ENCODE data around the gene STARD13. TPM values are rescaled to one million over a fixed set of nuclear protein-coding genes. Genes with fewer than 3 reads are reported as not detected.

STARD13 gene
- polyA plus RNA-seq, 1 donor (not counting 4 experiments of a cell fraction or from before 2014, with no cell fraction given): 11.9 TPM

GRCh38 chr13:33195693-33196464 is 89.7 kb downstream of the STARD13 start:
- Histone ChIP-seq H3K27me3 (ENCODE audit: control insufficient read depth, extremely low read depth, insufficient read depth, low read length) (no peaks in the 10 kb centered on the region), H3K4me3 (ENCODE audit: control insufficient read depth in 2 of 3, extremely low read depth in 1 of 3, insufficient read depth in 2 of 3, low read depth in 1 of 3, low read length in 3 of 3) (no peak overlapping the region), H3K79me2 (ENCODE audit: control insufficient read depth, insufficient read depth, low read length) (peaks cover 12% of the 10 kb centered on the region), H3K36me3 (ENCODE audit: control insufficient read depth in 2 of 2, extremely low read depth in 1 of 2, insufficient read depth in 2 of 2, low read length in 2 of 2) (no peaks in the 10 kb centered on the region), H4K20me1 (ENCODE audit: control insufficient read depth, extremely low read depth, insufficient read depth, low read length) (no peaks in the 10 kb centered on the region), H2AFZ (ENCODE audit: control insufficient read depth, low read length) (no peak overlapping the region), H3K9me1 (ENCODE audit: control insufficient read depth, extremely low read depth, insufficient read depth, low read length) (no peaks in the 10 kb centered on the region), H3K27ac (ENCODE audit: control insufficient read depth, insufficient read depth, low read length) (no peak overlapping the region), H3K4me1 (ENCODE audit: control insufficient read depth, extremely low read depth, insufficient read depth, low read length) (no peaks in the 10 kb centered on the region), H3K4me2 (ENCODE audit: control insufficient read depth, extremely low read depth, insufficient read depth, low read depth, low read length) (no peak overlapping the region), H3K9ac (ENCODE audit: control insufficient read depth, extremely low read depth, insufficient read depth, low read length) (no peak overlapping the region), H3K9me3 (ENCODE audit: control insufficient read depth, low read depth, low read length) (no peaks in the 10 kb centered on the region)
- TF ChIP-seq CTCF (optimal IDR thresholded peaks at IDR 0.05 in 1 of 3, IDR thresholded peaks at IDR 0.05 in 1 of 3, conservative IDR thresholded peaks at IDR 0.05 in 1 of 3; ENCODE audit: extremely low read depth in 1 of 3, insufficient read depth in 2 of 3, low read length in 3 of 3) (no peak), EZH2 (IDR thresholded peaks at IDR 0.05; ENCODE audit: low read length) (no peak)
- no peak for DNase-seq (ENCODE audit: low read depth, low spot score)
- FAIRE-seq: no peak
- dilution Hi-C loops (cut with MboI; ENCODE audit: extremely low pct_ligation_motif_present, low sequenced_read_pairs): no loop called here

GRCh38 chr13:33194820-33195692 is 90.5 kb downstream of the STARD13 start:
- DNase-seq (ENCODE audit: low read depth, low spot score): no peak
- Histone ChIP-seq H3K4me2 (ENCODE audit: control insufficient read depth, extremely low read depth, insufficient read depth, low read depth, low read length) (no peak overlapping the region), H3K4me3 (ENCODE audit: control insufficient read depth in 2 of 3, extremely low read depth in 1 of 3, insufficient read depth in 2 of 3, low read depth in 1 of 3, low read length in 3 of 3) (no peak overlapping the region), H3K79me2 (ENCODE audit: control insufficient read depth, insufficient read depth, low read length) (peaks cover 9% of the 10 kb centered on the region), H3K4me1 (ENCODE audit: control insufficient read depth, extremely low read depth, insufficient read depth, low read length) (no peaks in the 10 kb centered on the region), H3K36me3 (ENCODE audit: control insufficient read depth in 2 of 2, extremely low read depth in 1 of 2, insufficient read depth in 2 of 2, low read length in 2 of 2) (no peaks in the 10 kb centered on the region), H2AFZ (ENCODE audit: control insufficient read depth, low read length) (no peak overlapping the region), H3K9me1 (ENCODE audit: control insufficient read depth, extremely low read depth, insufficient read depth, low read length) (no peaks in the 10 kb centered on the region), H3K27ac (ENCODE audit: control insufficient read depth, insufficient read depth, low read length) (no peak overlapping the region), H3K9ac (ENCODE audit: control insufficient read depth, extremely low read depth, insufficient read depth, low read length) (no peak overlapping the region), H3K9me3 (ENCODE audit: control insufficient read depth, low read depth, low read length) (no peaks in the 10 kb centered on the region), H3K27me3 (ENCODE audit: control insufficient read depth, extremely low read depth, insufficient read depth, low read length) (no peaks in the 10 kb centered on the region), H4K20me1 (ENCODE audit: control insufficient read depth, extremely low read depth, insufficient read depth, low read length) (no peaks in the 10 kb centered on the region)
- dilution Hi-C loops (cut with MboI; ENCODE audit: extremely low pct_ligation_motif_present, low sequenced_read_pairs): no loop called here
- TF ChIP-seq CTCF (optimal IDR thresholded peaks at IDR 0.05 in 1 of 3, IDR thresholded peaks at IDR 0.05 in 1 of 3, conservative IDR thresholded peaks at IDR 0.05 in 1 of 3; ENCODE audit: extremely low read depth in 1 of 3, insufficient read depth in 2 of 3, low read length in 3 of 3) (no peak), EZH2 (IDR thresholded peaks at IDR 0.05; ENCODE audit: low read length) (no peak)
- no peak for FAIRE-seq
